SK-N-SH treated with all-trans-retinoic acid at 6 μM for 48 hours (cell line): Measurements from ENCODE around the gene DDX60.

Experiments used
- ATAC-seq: fragments of 200-7000 bp; cut with Tn5 transposase; 3 replicates; pipeline ENCODE4 v1.9.1; 2020; ENCODE audit warnings: mild to moderate bottlenecking, moderate library complexity
- ARNTL ChIP-seq: fragments of 450-650 bp; formaldehyde crosslinking; IDR thresholded peaks from 2 replicates; pipeline ENCODE4 v1.5.0; 2020; ENCODE audit warnings: low read depth, mild to moderate bottlenecking, moderate library complexity, borderline replicate concordance
- CSDC2 ChIP-seq: fragments of 250-450 bp; sonication (Bioruptor Pico); IDR thresholded peaks from 2 replicates; pipeline ENCODE4 v1.5.0; 2020; ENCODE audit warnings: mild to moderate bottlenecking, moderate library complexity
- GLIS3 ChIP-seq: fragments of 250-450 bp; sonication (Bioruptor Pico); IDR thresholded peaks from 2 replicates; pipeline ENCODE4 v1.5.0; 2020; ENCODE audit warnings: mild to moderate bottlenecking, moderate library complexity
- ISL1 ChIP-seq: fragments of 250-450 bp; sonication (Bioruptor Pico); IDR thresholded peaks from 2 replicates; pipeline ENCODE4 v2.1.2; 2022; ENCODE audit warnings: mild to moderate bottlenecking, moderate library complexity
- POU6F1 ChIP-seq: fragments of 250-450 bp; sonication (Bioruptor Pico); IDR thresholded peaks from 2 replicates; pipeline ENCODE4 v1.8.0; 2021; ENCODE audit warnings: low read depth, mild to moderate bottlenecking, moderate library complexity, borderline replicate concordance
- PPARA ChIP-seq: fragments of 250-450 bp; sonication (Bioruptor Pico); IDR thresholded peaks from 2 replicates; pipeline ENCODE4 v1.5.0; 2020; ENCODE audit warnings: mild to moderate bottlenecking, borderline replicate concordance
- RARB ChIP-seq: fragments of 250-450 bp; sonication (Bioruptor Pico); IDR thresholded peaks from 2 replicates; pipeline ENCODE4 v1.8.0; 2021; ENCODE audit warnings: mild to moderate bottlenecking, moderate library complexity
- SNAI2 ChIP-seq: fragments of 250-450 bp; sonication (Bioruptor Pico); IDR thresholded peaks from 2 replicates; pipeline ENCODE4 v1.5.0; 2020; ENCODE audit warnings: mild to moderate bottlenecking, moderate library complexity
- TCF4 ChIP-seq: fragments of 250-450 bp; sonication (Bioruptor Pico); IDR thresholded peaks from 2 replicates; pipeline ENCODE4 v1.8.0; 2021; ENCODE audit warnings: mild to moderate bottlenecking, moderate library complexity, borderline replicate concordance
- TOX ChIP-seq: fragments of 250-450 bp; sonication (Bioruptor Pico); IDR thresholded peaks from 2 replicates; pipeline ENCODE4 v1.8.0; 2021; ENCODE audit warnings: mild to moderate bottlenecking, moderate library complexity, borderline replicate concordance
- ZC3H10 ChIP-seq: fragments of 250-450 bp; sonication (Bioruptor Pico); IDR thresholded peaks from 2 replicates; pipeline ENCODE4 v1.5.1; 2021; ENCODE audit warnings: mild to moderate bottlenecking, moderate library complexity
- ZFP3 ChIP-seq: fragments of 250-450 bp; sonication (Bioruptor Pico); IDR thresholded peaks from 2 replicates; pipeline ENCODE4 v1.5.0; 2020; ENCODE audit warnings: mild to moderate bottlenecking, moderate library complexity
- ZFP30 ChIP-seq: fragments of 450-650 bp; formaldehyde crosslinking; IDR thresholded peaks from 2 replicates; pipeline ENCODE4 v1.5.0; 2022; ENCODE audit warnings: mild to moderate bottlenecking, moderate library complexity
- ZNF565 ChIP-seq: fragments of 450-650 bp; formaldehyde crosslinking; conservative IDR thresholded peaks from 2 replicates; pipeline ENCODE4 v1.5.0; 2020; ENCODE audit warnings: low read depth, mild to moderate bottlenecking, moderate library complexity
- ZNF70 ChIP-seq: fragments of 450-650 bp; formaldehyde crosslinking; IDR thresholded peaks from 2 replicates; pipeline ENCODE4 v1.5.0; 2020; ENCODE audit warnings: mild to moderate bottlenecking, moderate library complexity
- ZNF8 ChIP-seq: fragments of 450-650 bp; formaldehyde crosslinking; IDR thresholded peaks from 2 replicates; pipeline ENCODE4 v1.5.0; 2020; ENCODE audit warnings: mild to moderate bottlenecking, moderate library complexity
- TF ChIP-seq, protein P1 (sequence below): fragments of 250-450 bp; sonication (Bioruptor Pico); IDR thresholded peaks from 2 replicates; pipeline ENCODE4 v1.5.1; 2020; ENCODE audit warnings: low read depth, mild to moderate bottlenecking, moderate library complexity
- TF ChIP-seq, protein P2 (sequence below): fragments of 250-450 bp; sonication (Bioruptor Pico); IDR thresholded peaks from 2 replicates; pipeline ENCODE4 v1.5.1; 2021; ENCODE audit warnings: mild to moderate bottlenecking, moderate library complexity
- TF ChIP-seq, protein P3 (sequence below): fragments of 250-450 bp; sonication (Bioruptor Pico); IDR thresholded peaks from 2 replicates; pipeline ENCODE4 v1.8.0; 2020; ENCODE audit warnings: mild to moderate bottlenecking, moderate library complexity, borderline replicate concordance

Gene DDX60

GRCh38 chr4:168212656-168213055 is 105.9 kb downstream of the DDX60 start:
- TF ChIP-seq, protein P1, sequence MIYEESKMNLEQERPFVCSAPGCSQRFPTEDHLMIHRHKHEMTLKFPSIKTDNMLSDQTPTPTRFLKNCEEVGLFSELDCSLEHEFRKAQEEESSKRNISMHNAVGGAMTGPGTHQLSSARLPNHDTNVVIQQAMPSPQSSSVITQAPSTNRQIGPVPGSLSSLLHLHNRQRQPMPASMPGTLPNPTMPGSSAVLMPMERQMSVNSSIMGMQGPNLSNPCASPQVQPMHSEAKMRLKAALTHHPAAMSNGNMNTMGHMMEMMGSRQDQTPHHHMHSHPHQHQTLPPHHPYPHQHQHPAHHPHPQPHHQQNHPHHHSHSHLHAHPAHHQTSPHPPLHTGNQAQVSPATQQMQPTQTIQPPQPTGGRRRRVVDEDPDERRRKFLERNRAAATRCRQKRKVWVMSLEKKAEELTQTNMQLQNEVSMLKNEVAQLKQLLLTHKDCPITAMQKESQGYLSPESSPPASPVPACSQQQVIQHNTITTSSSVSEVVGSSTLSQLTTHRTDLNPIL (CRISPR knock-in tag) = no peak
- TF ChIP-seq ZNF565 (CRISPR knock-in tag) (no peak), ZNF8 (CRISPR knock-in tag) (no peak)
- ATAC-seq = no peak

GRCh38 chr4:168208957-168209614 is 109.5 kb downstream of the DDX60 start:
- ATAC-seq = no peak

GRCh38 chr4:168203233-168203911 is 115.2 kb downstream of the DDX60 start:
- TF ChIP-seq ZC3H10 (no peak), TOX (CRISPR knock-in tag) (no peak)
- no peak for ATAC-seq

More at GRCh38 chr4:168208957-168209614, 109.5 kb downstream of the DDX60 start:
- no peak for TF ChIP-seq ARNTL (CRISPR knock-in tag)
- TF ChIP-seq, protein P1 (CRISPR knock-in tag) = no peak

DNA sequence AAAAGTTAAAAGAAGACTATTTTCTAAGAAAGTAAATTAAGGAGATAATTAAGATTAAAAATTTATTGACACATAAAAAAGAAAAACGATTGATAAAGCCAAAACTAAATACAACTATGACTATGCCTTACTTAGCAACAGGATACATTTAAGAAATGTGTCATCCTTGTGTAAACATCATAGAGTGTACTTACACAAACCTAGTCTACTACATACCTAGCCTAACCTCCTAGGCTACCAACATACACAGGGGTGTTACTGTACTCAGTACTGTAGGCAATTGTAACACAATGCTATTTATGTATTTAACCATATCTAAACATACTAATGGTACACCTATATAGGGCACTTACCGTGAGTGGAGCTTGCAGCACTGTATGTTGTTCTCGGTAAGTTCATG is 117.9 kb downstream of the DDX60 start:
- no peak for TF ChIP-seq TOX (CRISPR knock-in tag)
- TF ChIP-seq, protein P1 (CRISPR knock-in tag) = no peak
- TF ChIP-seq ZFP3 (CRISPR knock-in tag) = no peak
- TF ChIP-seq TCF4 (CRISPR knock-in tag) = no peak
- no peak for TF ChIP-seq PPARA (CRISPR knock-in tag)
- no peak for TF ChIP-seq CSDC2 (CRISPR knock-in tag)
- no peak for TF ChIP-seq GLIS3
- no peak for TF ChIP-seq ZNF70 (CRISPR knock-in tag)
- TF ChIP-seq, protein P2, sequence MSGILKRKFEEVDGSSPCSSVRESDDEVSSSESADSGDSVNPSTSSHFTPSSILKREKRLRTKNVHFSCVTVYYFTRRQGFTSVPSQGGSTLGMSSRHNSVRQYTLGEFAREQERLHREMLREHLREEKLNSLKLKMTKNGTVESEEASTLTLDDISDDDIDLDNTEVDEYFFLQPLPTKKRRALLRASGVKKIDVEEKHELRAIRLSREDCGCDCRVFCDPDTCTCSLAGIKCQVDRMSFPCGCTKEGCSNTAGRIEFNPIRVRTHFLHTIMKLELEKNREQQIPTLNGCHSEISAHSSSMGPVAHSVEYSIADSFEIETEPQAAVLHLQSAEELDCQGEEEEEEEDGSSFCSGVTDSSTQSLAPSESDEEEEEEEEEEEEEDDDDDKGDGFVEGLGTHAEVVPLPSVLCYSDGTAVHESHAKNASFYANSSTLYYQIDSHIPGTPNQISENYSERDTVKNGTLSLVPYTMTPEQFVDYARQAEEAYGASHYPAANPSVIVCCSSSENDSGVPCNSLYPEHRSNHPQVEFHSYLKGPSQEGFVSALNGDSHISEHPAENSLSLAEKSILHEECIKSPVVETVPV (CRISPR knock-in tag) = no peak
- TF ChIP-seq ZFP30 (CRISPR knock-in tag) = no peak
- TF ChIP-seq, protein P3, sequence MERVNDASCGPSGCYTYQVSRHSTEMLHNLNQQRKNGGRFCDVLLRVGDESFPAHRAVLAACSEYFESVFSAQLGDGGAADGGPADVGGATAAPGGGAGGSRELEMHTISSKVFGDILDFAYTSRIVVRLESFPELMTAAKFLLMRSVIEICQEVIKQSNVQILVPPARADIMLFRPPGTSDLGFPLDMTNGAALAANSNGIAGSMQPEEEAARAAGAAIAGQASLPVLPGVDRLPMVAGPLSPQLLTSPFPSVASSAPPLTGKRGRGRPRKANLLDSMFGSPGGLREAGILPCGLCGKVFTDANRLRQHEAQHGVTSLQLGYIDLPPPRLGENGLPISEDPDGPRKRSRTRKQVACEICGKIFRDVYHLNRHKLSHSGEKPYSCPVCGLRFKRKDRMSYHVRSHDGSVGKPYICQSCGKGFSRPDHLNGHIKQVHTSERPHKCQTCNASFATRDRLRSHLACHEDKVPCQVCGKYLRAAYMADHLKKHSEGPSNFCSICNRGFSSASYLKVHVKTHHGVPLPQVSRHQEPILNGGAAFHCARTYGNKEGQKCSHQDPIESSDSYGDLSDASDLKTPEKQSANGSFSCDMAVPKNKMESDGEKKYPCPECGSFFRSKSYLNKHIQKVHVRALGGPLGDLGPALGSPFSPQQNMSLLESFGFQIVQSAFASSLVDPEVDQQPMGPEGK (CRISPR knock-in tag) = no peak
- no peak for TF ChIP-seq SNAI2
- no peak for ATAC-seq

DNA sequence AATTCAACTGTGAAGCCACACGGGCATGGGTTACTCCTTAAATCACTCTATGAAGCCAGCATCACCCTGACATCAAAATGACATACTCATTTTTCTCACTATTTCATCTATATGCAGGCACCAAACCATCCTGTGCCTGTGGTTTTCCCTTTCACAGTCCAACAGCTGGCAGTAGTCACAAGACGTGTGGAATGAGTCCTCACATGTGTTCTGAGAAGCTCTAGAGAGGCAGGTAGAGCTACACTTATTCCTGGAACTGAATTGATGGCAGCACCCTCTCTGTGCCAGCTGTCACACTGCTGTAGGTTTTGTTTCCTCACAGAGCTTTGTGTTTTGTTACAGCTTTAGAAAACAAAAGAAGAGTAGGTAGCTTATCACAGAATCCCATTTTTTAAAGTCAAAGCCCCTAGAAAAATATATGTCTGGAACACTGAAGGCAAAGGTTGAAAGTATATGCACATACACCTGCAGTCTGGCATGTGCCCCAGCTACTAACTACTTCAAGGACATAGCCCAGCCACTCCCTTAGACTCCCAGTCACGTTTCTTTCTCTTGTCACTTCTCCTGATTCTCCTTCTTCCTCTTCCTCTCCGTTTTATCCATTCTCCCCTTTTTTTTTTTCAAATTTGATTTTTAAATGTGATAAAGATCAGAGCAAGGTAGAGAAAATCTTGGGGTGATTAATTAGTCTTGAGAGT is 119.1 kb downstream of the DDX60 start:
- TF ChIP-seq ZNF70 (CRISPR knock-in tag) (no peak), GLIS3 (no peak), RARB (CRISPR knock-in tag) (no peak), ISL1 (CRISPR knock-in tag) (no peak), ZFP30 (CRISPR knock-in tag) (no peak), SNAI2 (no peak), POU6F1 (no peak)
- ATAC-seq = no peak
